NCI-H2107 (cell line): ENCODE results near the gene PRKAR2B.
"Not testable (repeated sequence)": the region's sequence is repeated elsewhere in the genome, so short reads cannot be mapped to it uniquely, and the experiment has no call there.

Experiments
- DNase-seq: peaks from one replicate; lab custom pipeline; 2025; lab: John Stamatoyannopoulos, UW

PRKAR2B gene

GRCh38 chr7:107119376-107120105 lies 75.0 kb downstream of the PRKAR2B start:
- DNase-seq = no peak

GRCh38 chr7:107122486-107122911 lies 78.0 kb downstream of the PRKAR2B start:
- no peak for DNase-seq

GRCh38 chr7:107123392-107123791 lies 78.9 kb downstream of the PRKAR2B start:
- DNase-seq = no peak

- peak; percentile 50 for DNase-seq
These were observed 81.0 kb downstream of the PRKAR2B start for GRCh38 chr7:107125475-107125874.

GRCh38 chr7:107128217-107128616 lies 83.7 kb downstream of the PRKAR2B start:
- no peak for DNase-seq

- no peak for DNase-seq
These were observed 84.2 kb downstream of the PRKAR2B start for GRCh38 chr7:107128748-107129147.

- DNase-seq = no peak
These were observed 86.1 kb downstream of the PRKAR2B start for GRCh38 chr7:107130487-107131220.

GRCh38 chr7:107133396-107133795 lies 88.9 kb downstream of the PRKAR2B start:
- DNase-seq = no peak

GRCh38 chr7:107138696-107139420 lies 94.4 kb downstream of the PRKAR2B start:
- DNase-seq = no peak

- not testable (repeated sequence) for DNase-seq
These were observed 99.4 kb downstream of the PRKAR2B start for GRCh38 chr7:107143875-107144274.

GRCh38 chr7:107145067-107145838 lies 100.7 kb downstream of the PRKAR2B start:
- DNase-seq = no peak

GRCh38 chr7:107147464-107148393 lies 103.2 kb downstream of the PRKAR2B start:
- no peak for DNase-seq

GRCh38 chr7:107148721-107149120 lies 104.2 kb downstream of the PRKAR2B start:
- no peak for DNase-seq

GRCh38 chr7:107149863-107150262 lies 105.4 kb downstream of the PRKAR2B start:
- DNase-seq = no peak

- peak; percentile 7 for DNase-seq
These were observed 106.0 kb downstream of the PRKAR2B start for GRCh38 chr7:107150375-107151073.

GRCh38 chr7:107151538-107151937 lies 107.0 kb downstream of the PRKAR2B start:
- DNase-seq = no peak

- DNase-seq = no peak
These were observed 107.5 kb downstream of the PRKAR2B start for GRCh38 chr7:107152011-107152410.

GRCh38 chr7:107154826-107155225 lies 110.3 kb downstream of the PRKAR2B start:
- DNase-seq = no peak

GRCh38 chr7:107155726-107156125 lies 111.2 kb downstream of the PRKAR2B start:
- not testable (repeated sequence) for DNase-seq

- DNase-seq = no peak
These were observed 112.6 kb downstream of the PRKAR2B start for GRCh38 chr7:107157091-107157490.
